Esophagus muscularis mucosa (tissue), 4 donors: Measurements from ENCODE around the gene CCDC185. TPM values are rescaled to one million over a fixed set of nuclear protein-coding genes. Genes with fewer than 3 reads are reported as not detected.

Experiments
- DNase-seq: peaks from one replicate; pipeline ENCODE4 v3.0.0-alpha.2; 2017; ENCODE audit errors: extremely low spot score
- H3K27ac ChIP-seq, 4 donors: fragments of 200-600 bp; sonication (generic); replicated peaks in 1 of 4; 1 replicate in 3 of 4; 2 replicates in 1 of 4; pipeline ENCODE4 v1.5.1; 2016 to 2019; ENCODE audit warnings: mild to moderate bottlenecking in 1 of 4
- H3K27me3 ChIP-seq, 4 donors: fragments of 200-600 bp; sonication (generic); one replicate each; pipeline versions ENCODE4 v1.5.1 to v1.6.0; 2016 to 2019
- H3K36me3 ChIP-seq, 4 donors: fragments of 200-600 bp; sonication (generic); one replicate each; pipeline ENCODE4 v1.5.1; 2016 to 2019
- H3K4me1 ChIP-seq, 4 donors: fragments of 200-600 bp; sonication (generic); one replicate each; pipeline ENCODE4 v1.5.1; 2016 to 2019
- H3K4me3 ChIP-seq, 4 donors: fragments of 200-600 bp; sonication (generic); 1 replicate in 2 of 4; 2 replicates in 2 of 4; pipeline ENCODE4 v1.5.1; 2016 to 2019; ENCODE audit warnings: mild to moderate bottlenecking in 4 of 4, moderate library complexity in 1 of 4
- H3K9me3 ChIP-seq, 4 donors: fragments of 200-600 bp; sonication (generic); 1 replicate in 3 of 4; 2 replicates in 1 of 4; pipeline ENCODE4 v1.5.1; 2016 to 2019
- CTCF ChIP-seq, 3 experiments: fragments of 200-600 bp in 2 of 3; fragments of 450-650 bp in 1 of 3; sonication (generic) in 2 of 3; IDR thresholded peaks; one replicate each; pipeline ENCODE4 v1.5.1; 2017 to 2019; ENCODE audit warnings: antibody characterized with exemption in 3 of 3, mild to moderate bottlenecking in 2 of 3, moderate library complexity in 1 of 3
- EP300 ChIP-seq: sonication (generic); formaldehyde crosslinking; IDR thresholded peaks from one replicate; pipeline ENCODE4 v1.6.1; 2017; ENCODE audit warnings: antibody characterized with exemption
- POLR2A ChIP-seq: fragments of 450-650 bp; IDR thresholded peaks from one replicate; pipeline ENCODE4 v1.6.1; 2017; ENCODE audit warnings: antibody characterized with exemption, moderate library complexity, mild to moderate bottlenecking, low read depth
- POLR2AphosphoS5 ChIP-seq, 2 donors: sonication (generic); formaldehyde crosslinking; IDR thresholded peaks; one replicate each; pipeline ENCODE4 v1.6.1; 2017; ENCODE audit warnings: antibody characterized with exemption in 2 of 2
- WGBS: methylation state at CpG from one replicate; pipeline ENCODE4 v1.1.5; 2018; 5-methylcytosine and 5-hydroxymethylcytosine counted together
- intact Hi-C: fragments of 100-400 bp; cut with DNase I; formaldehyde crosslinking; loops from one replicate; pipeline ENCODE4 v1.15.1; 2023
- total RNA-seq, 4 donors: library from RNA; depleted of rRNA; stranded (reverse); fragments of >200 nt; gene quantifications; one replicate each; pipeline versions ENCODE4 v1.1.0 to v1.2.1, GENCODE V29; 2016

CCDC185 gene
- total RNA-seq, 4 donors from 2014 or later, result not detected

GRCh38 chr1:223423641-223424233, 30.5 kb downstream of the CCDC185 start:
- TF ChIP-seq CTCF (IDR thresholded peaks at IDR 0.05), result no peak
- no peak for TF ChIP-seq EP300
- no peak for TF ChIP-seq POLR2AphosphoS5 (IDR thresholded peaks at IDR 0.05)
- no peak for TF ChIP-seq POLR2A
- Histone ChIP-seq H3K4me1 (peaks cover 0 to 38% (median 27%) of the 10 kb centered on the region in 4 donors), H3K36me3 (no peaks in the 10 kb centered on the region), H3K27me3 (no peaks in the 10 kb centered on the region), H3K4me3 (no peak overlapping the region), H3K27ac (no peak overlapping the region), H3K9me3 (peaks cover 0 to 5% (median 2%) of the 10 kb centered on the region in 4 donors)
- intact Hi-C loops, result no loop called here
- DNase-seq, result no peak
- WGBS, result 41% methylated on average over 4 of the region's 4 CpGs

- no peak for TF ChIP-seq EP300
- TF ChIP-seq CTCF (IDR thresholded peaks at IDR 0.05), result no peak
- TF ChIP-seq POLR2AphosphoS5 (IDR thresholded peaks at IDR 0.05), result no peak
- TF ChIP-seq POLR2A, result no peak
- H3K4me1 ChIP-seq, result peaks cover 9 to 56% (median 45%) of the 10 kb centered on the region in 4 donors
- intact Hi-C loops, result no loop called here
Observed at GRCh38 chr1:223425550-223425949, 32.3 kb downstream of the CCDC185 start.

GRCh38 chr1:223426936-223427335, 33.7 kb downstream of the CCDC185 start:
- H3K4me1 ChIP-seq, result peaks cover 9 to 64% (median 50%) of the 10 kb centered on the region in 4 donors
- no peaks in the 10 kb centered on the region for H3K36me3 ChIP-seq
- no peak overlapping the region for H3K27ac ChIP-seq
- no peak for DNase-seq
- peaks cover 0 to 5% (median 2%) of the 10 kb centered on the region in 4 donors for H3K9me3 ChIP-seq
- no peak overlapping the region for H3K4me3 ChIP-seq
- intact Hi-C loops, result no loop called here
- TF ChIP-seq POLR2AphosphoS5 (IDR thresholded peaks at IDR 0.05) (no peak), CTCF (IDR thresholded peaks at IDR 0.05) (no peak), POLR2A (no peak), EP300 (no peak)
- no peaks in the 10 kb centered on the region for H3K27me3 ChIP-seq
- 63% methylated on average over 1 of the region's 1 CpG for WGBS

More at GRCh38 chr1:223425550-223425949, 32.3 kb downstream of the CCDC185 start:
- H3K9me3 ChIP-seq, result peaks cover 0 to 5% (median 2%) of the 10 kb centered on the region in 4 donors
- no peak overlapping the region for H3K27ac ChIP-seq
- H3K4me3 ChIP-seq, result no peak overlapping the region
- H3K36me3 ChIP-seq, result no peaks in the 10 kb centered on the region
- DNase-seq, result no peak
- 77% methylated on average over 5 of the region's 5 CpGs for WGBS
- H3K27me3 ChIP-seq, result no peaks in the 10 kb centered on the region

GRCh38 chr1:223429313-223429731, 36.1 kb downstream of the CCDC185 start:
- intact Hi-C loops, result no loop called here
- Histone ChIP-seq H3K4me1 (peaks cover 9 to 57% (median 50%) of the 10 kb centered on the region in 4 donors), H3K36me3 (no peaks in the 10 kb centered on the region), H3K9me3 (peaks cover 0 to 5% (median 2%) of the 10 kb centered on the region in 4 donors), H3K4me3 (no peak overlapping the region), H3K27me3 (no peaks in the 10 kb centered on the region), H3K27ac (peak overlapping the region; percentile 10 to 52 (median 50))
- DNase-seq, result no peak
- 42% methylated on average over 2 of the region's 2 CpGs for WGBS
- TF ChIP-seq CTCF (IDR thresholded peaks at IDR 0.05) (no peak), POLR2A (no peak), POLR2AphosphoS5 (IDR thresholded peaks at IDR 0.05) (no peak)
